Measurements from ENCODE around the gene TAF15.

TAF15 gene

DNA sequence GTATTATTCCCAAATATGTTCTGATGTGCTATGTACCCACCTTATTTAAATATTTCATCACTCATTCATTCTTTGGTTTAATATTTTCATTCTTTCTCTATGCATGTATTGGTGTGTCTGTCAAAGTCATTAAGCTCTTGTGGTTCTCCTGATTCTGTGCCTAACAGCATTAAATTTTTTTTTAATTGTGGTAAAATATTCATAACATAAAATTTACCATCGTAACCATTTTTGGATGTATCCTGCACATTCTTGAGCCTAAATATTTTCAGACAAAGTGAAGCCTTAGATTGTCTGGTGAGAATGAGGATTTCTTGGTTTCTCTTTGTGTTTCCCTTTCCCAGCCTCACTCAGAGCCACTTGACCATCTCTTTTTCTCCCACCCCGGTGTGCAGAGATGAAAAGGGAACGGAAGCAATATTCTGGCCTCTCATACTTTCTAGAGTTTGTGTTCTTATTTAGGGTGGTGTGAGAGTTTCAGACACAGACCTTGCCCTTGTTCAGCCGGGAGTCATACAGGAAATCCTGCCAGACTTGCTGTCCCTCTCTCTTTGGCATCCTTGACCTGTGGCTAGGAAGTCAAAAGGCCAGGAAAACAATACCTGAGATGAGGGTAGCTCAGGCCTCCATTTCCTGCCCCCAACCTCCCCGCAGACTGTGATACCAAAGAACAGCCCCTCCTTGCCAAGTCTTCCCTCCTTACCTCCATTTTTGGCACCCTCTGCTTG lies 66.0 kb downstream of the TAF15 start:
- no peak for DNase-seq

DNA sequence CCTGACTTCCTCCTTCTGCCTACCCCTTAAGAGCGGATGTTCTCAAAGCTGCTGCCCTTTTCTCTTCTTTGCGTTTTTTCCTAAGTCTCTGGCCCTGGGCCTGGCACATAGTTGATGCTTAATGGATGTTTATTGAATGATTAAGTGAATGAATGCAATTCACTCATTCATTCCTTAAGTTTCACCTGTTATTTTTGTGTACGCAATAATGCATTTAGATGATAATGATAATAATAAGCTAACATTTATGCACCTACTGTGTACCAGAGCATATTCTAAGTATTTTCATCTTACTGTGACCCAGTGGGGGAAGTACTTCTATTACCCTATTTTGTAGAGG lies 66.5 kb downstream of the TAF15 start:
- no peak for DNase-seq

DNA sequence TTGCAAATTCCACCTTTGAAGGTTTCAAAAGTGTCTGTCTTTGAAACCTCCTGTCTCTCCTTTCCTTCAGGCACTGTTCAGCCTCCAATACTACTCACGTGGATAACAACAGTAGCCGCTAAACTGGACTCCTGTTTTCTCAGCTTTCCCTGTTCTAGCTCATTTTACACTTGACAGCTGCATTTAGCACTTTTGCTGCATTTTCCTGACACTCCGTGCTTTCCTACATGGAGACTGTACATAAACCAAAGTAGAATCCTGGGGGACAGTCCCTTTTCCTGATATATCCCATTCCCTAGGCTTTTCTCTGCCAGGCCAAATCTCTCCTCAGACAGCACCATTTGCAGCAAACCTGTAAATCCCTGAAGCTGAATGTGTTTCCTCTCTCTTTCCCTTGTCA lies 67.2 kb downstream of the TAF15 start:
- DNase-seq: no peak

DNA sequence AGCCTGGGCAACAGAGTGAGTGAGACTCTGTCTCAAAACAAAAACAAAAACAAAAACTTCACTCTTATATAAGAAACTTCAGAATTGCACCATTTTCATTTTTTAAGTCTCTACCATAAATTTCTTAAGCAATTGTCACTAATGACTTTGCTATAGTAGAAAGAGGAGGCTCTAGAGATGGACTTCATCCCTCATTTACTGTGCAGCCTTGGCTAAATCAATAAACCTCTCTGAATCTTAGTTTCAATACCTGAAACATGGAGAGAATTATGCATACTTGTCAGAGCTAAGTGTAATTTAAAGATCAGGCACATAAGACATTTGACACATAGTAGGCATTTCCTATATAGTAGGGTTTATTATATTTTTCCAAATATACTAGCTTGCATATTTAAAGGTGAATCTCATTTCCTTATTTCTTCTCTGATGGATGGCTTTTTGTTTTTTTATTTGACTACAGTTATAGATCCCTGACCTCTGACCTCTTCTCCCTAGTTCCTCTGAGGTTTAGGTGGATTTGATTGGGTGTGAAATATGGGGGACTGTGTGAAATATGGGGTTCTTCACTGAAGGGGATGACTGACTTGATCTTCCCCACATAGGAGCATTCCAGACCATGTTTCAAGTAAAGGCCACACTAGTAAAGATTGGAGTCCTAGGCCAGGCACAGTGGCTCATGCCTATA lies 68.2 kb downstream of the TAF15 start:
- no peak for DNase-seq

- DNase-seq: no peak
These were observed 69.1 kb downstream of the TAF15 start for GRCh38 chr17:35878361-35878760.

DNA sequence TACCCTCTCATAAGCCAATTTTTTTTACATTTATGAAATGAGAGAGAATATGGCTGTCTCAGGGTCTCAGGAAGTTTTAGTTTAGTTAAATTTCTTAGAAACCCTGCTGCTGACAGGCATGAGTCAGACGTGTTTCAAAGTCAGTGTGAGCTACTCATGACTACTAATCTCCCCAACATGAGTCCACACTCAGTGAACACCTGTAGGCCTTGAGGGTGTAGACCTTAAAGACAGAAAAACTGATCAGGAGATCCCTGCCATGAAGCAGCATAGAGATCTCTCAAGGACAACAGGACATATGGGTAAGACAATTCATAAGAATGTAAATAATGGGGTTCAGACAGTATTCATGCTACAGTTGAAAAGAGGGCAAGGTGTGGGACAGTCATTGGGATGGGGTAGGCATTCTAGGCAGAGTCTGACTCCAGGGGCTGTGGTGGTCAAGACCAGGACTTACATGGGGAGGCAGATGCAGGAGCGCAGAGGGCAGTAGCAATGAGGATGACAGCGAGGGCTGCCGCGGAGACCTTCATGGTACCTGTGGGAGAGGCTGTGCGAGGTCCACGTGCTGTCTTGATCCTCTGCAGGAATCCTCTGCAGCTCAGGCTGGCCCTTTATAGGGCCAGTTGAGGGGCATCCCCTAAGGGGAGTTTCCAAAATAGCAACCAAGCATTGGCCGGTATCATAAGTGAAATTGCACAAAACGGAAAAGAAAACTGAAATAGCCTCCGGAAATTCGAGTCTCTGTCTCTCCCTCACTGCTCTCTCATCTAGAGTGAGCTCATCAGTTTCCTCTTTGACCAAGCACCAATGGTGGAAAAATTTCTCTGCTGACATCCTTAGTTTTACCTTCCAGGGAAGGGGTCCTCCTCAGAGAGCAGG lies 70.7 kb downstream of the TAF15 start, which contains the start of gene CCL5:
Gene CCL5, minus strand, starts transcription at position 588 of the 882 bp plus-strand sequence.
- no peak for DNase-seq

DNA sequence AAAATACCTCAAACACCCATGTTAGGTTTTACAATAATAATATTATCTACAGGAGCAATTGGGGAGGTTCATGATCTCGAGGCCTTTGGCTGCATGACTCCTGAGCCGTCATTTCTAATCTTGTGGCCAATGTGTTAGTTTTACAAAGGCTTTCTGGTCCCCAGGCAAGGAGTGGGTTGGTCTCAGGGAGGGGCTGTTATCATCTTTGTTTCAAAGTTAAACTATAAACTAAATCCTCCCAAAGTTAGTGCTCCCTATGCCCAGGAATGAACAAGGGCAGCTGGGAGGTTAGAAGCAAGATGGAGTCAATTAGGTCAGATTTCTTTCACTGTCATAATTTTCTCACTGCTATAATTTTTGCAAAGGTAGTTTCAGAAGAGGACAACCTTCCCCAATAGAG lies 80.0 kb downstream of the TAF15 start:
- DNase-seq: no peak

DNA sequence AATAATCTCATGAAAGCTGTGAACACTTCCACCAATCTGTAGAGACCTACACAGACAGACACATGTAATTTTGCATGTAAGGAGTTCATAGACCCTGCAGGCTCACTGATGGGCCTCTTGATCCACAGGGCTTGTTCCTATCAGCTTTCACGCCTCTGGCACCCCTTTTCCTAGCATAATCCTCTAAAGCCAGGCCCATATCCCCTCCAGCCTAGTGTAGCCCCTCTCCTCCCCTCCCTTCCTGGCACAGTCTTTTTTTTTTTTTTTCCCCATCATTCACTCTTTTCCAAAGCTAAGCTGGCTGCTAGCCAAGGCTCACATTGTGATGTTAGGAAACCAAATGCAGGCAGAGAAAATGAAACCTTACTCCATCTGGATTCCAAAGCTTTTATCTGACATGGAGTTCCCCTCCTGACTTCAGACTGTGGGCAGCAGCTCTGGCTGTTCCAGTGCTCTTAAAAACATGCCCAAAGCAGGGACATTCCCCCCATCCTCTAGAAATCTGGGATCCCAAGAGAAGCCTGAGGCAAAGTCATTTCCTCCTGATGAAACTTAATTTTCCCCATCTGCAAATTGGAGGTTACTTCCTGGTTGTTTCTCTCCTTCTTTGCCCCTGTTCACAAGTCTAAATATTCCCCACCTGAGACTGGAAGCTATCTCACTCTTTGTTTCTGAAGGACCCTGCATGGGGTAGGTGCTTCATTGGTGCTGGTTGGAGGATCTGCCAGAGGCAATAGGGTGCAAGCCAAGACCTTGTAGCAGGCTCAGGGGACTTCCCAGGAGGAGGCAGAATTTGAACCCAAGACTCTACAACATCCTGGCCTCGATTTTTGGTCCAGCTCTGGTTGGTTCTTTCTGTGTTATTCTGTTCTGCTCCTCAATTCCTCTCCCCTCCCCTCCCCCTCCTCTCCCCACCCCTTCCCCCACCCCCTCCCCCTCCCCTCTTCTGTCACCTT lies 80.8 kb downstream of the TAF15 start:
- peak; percentile 83 for DNase-seq

DNA sequence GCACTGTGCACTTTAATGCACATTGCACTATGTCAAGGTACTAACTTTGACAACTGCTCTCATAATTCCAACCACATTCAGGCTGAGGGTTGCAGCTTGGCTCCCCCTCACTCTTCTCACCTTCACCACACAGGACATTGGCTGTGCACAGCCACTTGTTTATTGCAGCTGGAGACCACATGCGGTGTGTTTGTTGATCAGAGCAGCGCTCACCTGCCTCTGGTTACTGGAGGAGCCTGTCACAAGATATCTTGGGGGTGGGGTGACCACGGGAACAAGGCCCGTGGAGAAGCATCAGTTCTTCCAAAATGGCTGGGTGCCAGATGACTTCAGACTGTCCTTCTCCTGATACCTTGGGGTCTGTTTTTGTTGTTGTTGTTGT lies 81.5 kb downstream of the TAF15 start:
- peak; percentile 55 for DNase-seq

DNA sequence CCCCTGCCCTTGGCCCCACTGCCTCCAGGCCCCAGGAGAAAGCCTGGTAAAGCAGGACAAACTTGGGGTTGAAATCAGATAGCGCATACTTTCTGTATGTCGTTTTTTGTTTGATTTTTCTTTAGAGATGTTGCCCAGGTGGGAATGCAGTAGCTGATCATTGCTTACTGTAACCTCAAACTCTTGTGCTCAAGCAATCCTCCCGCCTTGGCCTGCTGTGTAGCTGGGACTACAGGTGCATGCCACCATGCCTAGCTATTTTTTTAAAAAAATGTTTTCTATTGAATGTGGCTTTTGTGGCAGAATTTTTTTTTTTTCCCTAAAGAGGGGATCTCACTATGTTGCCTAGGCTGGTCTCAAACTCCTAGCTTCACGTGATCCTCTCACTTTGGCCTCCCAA lies 82.0 kb downstream of the TAF15 start:
- DNase-seq: no peak

GRCh38 chr17:35892091-35893035 lies 83.1 kb downstream of the TAF15 start:
- DNase-seq: no peak

- no peak for DNase-seq
These were observed 84.5 kb downstream of the TAF15 start for GRCh38 chr17:35893751-35894150.

DNA sequence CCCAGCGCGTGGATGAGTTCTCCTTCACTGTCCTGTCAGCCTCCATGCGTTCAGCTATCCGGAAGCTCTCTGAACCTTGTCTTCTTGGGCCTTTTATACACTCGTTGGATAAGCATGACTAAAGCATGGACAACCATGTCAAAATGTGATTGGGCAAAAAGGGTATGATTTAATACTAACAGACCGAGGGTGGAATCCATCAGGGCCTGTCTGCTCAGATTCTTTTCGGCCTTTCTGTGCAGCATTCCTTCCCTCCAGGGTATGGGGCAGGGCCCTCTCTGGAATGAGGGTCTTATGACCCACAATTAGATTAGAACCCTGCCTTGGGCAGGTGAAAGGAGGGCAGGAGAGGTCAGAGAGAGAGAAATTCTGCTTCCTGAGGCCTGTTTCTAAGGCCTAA lies 84.9 kb downstream of the TAF15 start:
- DNase-seq: no peak

GRCh38 chr17:35895636-35896587 lies 86.6 kb downstream of the TAF15 start:
- no peak for DNase-seq

Data from NCI-H69 (cell line).